NK-92 (cell line): ENCODE results near the gene MCM3.
A peak's percentile ranks its signal among the peaks of the same experiment; 100 is the strongest.

Experiments used
- DNase-seq: peaks from one replicate; lab custom pipeline; 2025; ENCODE audit not compliant: unreplicated experiment; lab: John Stamatoyannopoulos, UW

The MCM3 gene

GRCh38 chr6:52284460-52285176 is at the start of gene MCM3:
TSS of gene MCM3 (minus strand) at chr6:52284742. CDS start at chr6:52284674, 68 bp downstream.
- DNase-seq, result peak; percentile 48

GRCh38 chr6:52333840-52334200 is 49.3 kb upstream of the MCM3 start:
- DNase-seq, result no peak

- no peak for DNase-seq
Measured at GRCh38 chr6:52331793-52332457, 47.4 kb upstream of the MCM3 start.

DNA sequence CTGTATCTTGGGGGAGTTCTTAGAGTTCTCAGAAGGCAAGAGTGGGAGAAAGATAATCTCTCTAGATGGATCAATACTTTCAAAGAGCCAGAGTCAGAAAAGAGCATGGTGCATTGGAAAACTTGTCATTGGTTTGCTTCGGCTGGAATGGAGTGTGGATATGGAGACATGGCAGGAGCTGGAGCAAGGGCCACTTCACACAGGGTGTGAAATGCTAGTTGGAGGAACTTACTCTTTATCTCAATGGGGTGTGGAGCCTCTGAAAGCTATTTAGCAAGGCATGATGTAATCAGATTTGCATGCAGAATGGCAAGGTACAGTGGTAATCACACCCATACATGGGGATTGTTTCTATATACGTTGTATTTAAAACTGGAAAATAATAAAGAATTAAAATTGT is 45.9 kb upstream of the MCM3 start:
- no peak for DNase-seq

GRCh38 chr6:52328729-52329128 is 44.2 kb upstream of the MCM3 start:
- no peak for DNase-seq

DNA sequence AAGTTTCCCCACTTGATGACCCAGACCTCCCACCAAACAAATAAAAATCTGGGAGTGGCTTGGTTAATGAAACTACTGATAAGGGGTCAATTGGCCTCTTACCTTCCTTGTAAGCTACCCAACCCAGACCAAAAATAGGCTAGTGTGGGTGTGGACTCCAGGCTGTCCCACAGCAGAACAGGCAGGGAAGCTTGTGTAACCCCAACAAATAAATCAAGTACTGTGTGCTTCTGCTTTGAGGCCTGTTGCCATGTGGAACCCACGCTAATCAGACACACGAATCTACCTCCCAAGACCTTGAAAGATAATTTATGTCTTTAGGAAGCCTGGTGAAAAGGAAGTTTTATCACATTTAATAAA is 43.7 kb upstream of the MCM3 start:
- no peak for DNase-seq

DNA sequence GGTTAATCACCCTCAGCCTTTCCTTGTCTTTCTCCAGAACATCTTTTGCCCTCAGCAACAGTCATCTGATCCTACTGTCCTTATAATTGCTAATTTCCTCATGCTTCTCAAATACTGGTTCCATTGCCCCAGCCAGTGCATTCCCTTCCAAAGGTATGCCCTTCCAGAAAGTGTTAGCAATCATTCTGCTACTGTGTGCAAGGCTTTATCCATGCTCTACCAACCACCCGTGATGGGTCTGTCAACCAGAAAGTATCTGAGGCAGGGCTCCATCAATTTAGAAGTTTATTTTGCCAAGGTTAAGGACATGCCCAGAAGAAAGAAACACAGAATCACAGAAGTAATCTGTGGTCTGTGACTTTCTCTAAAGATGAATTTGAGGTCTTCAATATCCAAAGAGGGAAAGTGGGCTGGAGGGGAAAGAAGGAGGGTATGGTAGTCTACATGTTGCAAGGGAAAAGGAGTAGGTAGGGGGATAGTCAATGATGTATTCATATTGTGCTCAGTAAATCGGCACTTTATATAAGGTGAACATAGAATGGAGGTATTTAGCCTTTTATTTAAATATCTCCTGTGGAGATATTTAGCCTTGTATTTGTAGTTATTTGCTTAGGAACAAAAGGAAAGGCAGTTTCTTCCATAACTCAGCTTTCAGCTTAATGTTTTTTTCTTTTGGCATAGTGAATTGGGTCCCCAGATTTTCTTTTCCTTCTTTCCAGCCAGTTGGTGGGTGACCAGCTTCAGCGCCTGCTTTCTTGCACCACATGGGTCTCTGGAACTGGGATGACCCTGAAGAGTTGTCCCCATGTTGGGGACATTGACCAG is 42.2 kb upstream of the MCM3 start:
- DNase-seq, result no peak

- no peak for DNase-seq
Measured at GRCh38 chr6:52325695-52326471, 41.3 kb upstream of the MCM3 start.

- no peak for DNase-seq
Measured at GRCh38 chr6:52324189-52324588, 39.6 kb upstream of the MCM3 start.

DNA sequence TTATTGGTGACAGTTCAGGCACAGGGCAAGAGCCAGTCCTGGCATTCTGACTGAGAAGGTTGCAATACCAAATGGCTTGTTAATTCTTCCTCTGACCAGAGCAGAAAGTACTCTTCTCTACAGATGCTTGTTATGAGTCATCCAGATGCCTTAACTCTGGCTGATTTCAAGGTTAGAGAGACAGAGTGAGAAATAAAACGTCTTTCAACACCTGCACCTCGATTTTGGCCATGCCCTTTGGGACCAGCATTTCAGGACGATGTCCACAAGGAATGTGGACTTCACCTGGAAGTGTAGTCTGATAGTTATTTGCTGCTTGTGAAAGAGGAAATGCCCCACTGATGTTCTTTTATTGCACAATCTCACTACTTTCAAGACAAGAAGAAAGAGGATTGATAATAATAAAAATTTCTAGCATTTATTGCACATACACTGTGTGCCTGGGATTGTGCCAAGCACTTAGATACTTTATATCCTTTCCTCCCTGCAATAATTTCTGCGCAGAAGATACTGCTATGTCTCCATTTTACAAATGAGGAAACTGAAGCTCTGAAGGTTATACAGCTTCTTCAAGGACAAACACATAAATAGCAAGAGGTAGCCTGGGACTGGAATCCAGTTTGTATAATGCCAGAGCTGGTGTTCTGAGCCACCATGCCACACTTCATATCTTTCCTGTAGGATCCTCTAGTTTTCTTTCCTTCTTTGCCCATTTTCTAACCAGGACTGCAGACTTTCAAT is 33.5 kb upstream of the MCM3 start:
- no peak for DNase-seq

GRCh38 chr6:52317211-52317610 is 32.7 kb upstream of the MCM3 start:
- DNase-seq, result no peak

DNA sequence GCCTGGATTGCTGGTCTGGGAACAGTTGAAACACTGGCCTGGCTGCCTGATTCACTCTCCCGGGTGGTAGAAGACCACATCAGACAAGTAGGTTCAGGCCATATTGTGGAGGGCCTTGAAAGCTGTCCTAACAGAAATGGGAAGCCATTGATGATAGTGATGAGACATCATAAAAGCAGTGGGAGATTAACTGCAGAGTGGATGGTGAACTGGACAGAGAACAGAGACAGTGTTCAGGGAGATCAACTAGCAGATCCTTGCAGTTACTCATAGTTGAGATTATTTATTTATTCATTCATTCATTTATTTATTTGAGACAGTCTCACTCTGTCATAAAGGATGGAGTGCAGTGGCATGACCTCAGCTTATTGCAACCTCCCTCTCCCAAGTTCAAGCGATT is 30.2 kb upstream of the MCM3 start:
- no peak for DNase-seq

- no peak for DNase-seq
Measured at GRCh38 chr6:52312461-52312860, 27.9 kb upstream of the MCM3 start.

DNA sequence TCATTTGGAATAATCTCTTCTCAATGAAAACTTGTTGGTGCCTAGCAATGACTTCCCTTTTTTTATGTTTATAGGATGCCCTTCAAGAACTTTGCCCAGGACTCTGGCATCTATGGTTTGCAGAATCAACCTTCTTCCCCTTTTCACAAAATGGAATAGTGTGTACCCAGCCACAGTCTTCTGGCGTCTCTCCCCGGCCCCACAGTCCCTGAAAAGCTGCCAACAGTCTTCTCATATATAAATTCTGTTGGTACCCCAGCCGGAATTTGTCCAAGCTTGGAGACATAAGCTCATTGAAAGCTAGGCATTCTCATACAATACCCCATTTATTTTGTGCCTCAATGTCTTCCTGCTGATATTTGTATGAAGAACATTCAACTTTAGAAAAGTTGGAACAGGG is 26.4 kb upstream of the MCM3 start:
- DNase-seq, result no peak

- DNase-seq, result no peak
Measured at GRCh38 chr6:52307900-52308372, 23.4 kb upstream of the MCM3 start.

- DNase-seq, result no peak
Measured at GRCh38 chr6:52306972-52307870, 22.7 kb upstream of the MCM3 start.

DNA sequence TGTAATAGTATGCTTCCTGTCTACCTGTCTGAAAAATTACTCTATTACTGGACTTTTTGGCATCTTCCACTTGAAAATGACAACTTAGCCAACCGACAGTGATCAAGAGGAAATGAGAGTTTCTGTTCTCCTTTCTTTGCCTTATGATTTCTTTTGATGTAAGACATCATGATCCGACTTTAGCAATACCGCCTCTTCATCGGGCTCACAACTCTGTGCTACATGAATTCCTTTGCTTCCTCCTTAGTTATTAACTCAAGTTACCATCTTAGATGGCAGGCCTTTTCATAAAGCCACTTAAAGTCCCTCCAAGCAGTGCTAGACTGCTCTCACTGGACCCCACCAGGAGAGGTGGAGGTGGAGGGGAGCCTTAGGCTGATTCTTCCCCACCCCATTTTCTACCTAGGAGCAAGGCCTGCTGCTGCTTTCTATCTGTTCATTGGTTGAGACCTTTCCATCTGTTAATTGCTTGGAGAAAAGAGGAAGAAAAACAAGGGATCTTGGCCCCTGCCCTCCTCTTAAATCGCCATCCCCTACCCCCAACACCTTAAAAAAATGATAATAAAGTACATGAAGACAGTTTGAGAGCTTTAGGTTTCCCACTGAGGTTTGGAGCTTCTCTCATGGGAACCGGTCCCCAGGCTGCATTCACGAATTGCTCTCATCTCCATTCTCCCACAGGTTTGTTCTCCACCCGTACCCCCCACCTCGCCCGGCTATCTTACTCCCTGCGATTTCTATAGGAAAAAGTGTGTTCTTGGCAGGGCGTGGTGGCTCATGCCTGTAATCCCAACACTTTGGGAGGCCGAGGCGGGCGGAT is 21.6 kb upstream of the MCM3 start:
- no peak for DNase-seq

GRCh38 chr6:52305411-52305810 is 20.9 kb upstream of the MCM3 start:
- no peak for DNase-seq

- no peak for DNase-seq
Measured at GRCh38 chr6:52304983-52305390, 20.4 kb upstream of the MCM3 start.
